Pulmonary artery endothelial cell (primary cell): Measurements from ENCODE around the gene CFAP74. TPM values are rescaled to one million over a fixed set of nuclear protein-coding genes. Genes with fewer than 3 reads are reported as not detected.
"Not testable (repeated sequence)": the region's sequence is repeated elsewhere in the genome, so short reads cannot be mapped to it uniquely, and the experiment has no call there.

Experiments
- DNase-seq: peaks from one replicate; pipeline ENCODE4 v3.0.0-alpha.2; 2011; ENCODE audit warnings: low read depth, low spot score
- total RNA-seq: library from RNA; depleted of rRNA; stranded (reverse); fragments of >200 nt; gene quantifications from 2 replicates; pipeline ENCODE4 v1.2.3, GENCODE V29; 2014

The CFAP74 gene
- total RNA-seq, 1 donor from 2014 or later: not detected

DNA sequence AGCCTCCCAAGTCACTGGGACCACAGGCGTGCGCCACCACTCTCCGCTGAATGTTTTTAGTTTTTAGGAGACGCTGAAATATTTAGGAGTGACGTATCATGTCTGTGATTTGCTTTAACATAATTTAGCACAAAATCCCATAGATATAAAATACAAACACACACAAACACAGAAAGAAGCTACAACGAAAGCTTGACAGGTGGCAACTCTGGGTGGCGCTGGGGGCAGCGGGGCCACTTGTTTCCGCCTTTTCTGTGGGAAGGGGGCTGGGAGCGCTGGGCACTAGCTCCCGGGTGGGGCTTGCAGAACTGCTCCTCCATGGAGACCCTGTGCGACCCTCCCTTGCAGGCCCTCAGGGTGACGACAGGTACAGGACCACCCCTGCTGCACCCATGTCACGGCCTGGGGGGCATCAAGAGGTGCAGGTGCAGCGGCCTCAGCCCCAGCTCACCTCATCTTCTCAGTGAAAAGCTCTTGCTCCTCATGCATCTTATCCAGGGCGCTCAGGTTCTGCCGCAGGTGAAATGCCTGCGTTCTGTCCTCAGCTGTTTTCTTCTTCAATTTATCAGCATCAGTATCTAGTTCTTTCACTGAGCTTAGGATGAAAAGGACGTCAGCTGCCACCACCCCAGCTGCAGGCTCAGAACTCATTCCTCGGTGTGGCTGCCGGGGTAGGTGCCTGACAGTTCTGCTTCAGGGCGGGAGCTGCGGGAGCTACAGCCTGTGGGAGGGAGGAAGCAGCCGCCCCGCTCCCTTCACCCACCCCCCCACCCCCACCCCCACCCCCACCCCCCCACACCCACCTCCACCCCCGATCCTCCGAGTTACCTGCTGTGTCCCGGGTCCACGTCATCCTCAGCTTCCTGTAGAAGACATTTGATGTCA lies 15.3 kb downstream of the CFAP74 start:
- no peak for DNase-seq

DNA sequence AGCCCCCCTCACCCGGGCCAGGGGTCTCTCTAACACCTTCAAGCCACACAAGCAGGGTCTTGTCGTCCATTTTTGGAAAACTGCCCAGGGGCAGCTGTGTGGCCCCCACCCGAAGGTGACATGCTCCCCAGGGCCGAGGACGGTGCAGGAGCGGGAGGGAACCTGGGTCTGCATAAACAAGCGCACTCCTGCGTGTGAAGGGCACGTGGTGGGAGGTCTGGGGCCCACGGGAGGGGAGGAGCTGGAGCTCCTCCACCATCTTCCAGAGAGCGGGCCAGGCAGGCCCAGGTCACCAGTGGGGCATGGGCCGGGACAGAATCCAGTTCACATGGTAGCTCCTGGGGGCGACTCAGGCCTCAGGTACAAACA lies 16.5 kb downstream of the CFAP74 start:
- no peak for DNase-seq

DNA sequence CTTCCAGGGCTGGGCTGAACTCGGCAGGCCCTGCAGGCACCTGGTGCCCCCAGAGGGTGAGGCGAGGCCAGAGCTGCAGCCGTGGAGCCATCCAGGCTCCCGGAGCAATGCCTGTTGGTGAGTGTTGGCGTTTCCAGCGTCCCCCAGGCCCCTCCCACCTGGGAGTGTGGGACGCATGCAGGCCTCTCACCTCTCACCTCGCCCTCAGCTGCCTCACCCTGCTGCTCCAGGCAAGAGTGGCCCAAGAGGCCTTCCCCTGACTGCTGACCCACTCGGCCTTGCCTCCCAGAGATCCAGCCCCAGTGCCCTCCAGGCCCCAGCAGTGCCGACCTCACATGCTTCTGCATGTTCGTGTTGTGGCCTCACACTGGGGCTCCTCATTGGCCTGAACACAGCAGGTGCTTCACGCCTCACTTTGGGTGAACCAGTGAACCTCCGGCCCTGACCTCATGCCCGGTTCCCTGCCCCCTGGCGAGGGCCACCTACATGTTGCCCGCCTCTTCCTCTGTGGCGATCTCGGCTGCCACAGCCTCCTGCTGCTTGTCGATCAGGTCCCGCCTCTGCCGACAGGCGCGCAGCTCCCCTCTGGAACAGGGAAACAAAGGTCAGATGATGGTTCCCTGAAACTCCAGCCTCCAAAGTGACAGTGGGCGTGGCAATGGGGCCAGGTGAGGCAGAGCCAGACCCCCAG lies 17.0 kb downstream of the CFAP74 start:
- DNase-seq: no peak

DNA sequence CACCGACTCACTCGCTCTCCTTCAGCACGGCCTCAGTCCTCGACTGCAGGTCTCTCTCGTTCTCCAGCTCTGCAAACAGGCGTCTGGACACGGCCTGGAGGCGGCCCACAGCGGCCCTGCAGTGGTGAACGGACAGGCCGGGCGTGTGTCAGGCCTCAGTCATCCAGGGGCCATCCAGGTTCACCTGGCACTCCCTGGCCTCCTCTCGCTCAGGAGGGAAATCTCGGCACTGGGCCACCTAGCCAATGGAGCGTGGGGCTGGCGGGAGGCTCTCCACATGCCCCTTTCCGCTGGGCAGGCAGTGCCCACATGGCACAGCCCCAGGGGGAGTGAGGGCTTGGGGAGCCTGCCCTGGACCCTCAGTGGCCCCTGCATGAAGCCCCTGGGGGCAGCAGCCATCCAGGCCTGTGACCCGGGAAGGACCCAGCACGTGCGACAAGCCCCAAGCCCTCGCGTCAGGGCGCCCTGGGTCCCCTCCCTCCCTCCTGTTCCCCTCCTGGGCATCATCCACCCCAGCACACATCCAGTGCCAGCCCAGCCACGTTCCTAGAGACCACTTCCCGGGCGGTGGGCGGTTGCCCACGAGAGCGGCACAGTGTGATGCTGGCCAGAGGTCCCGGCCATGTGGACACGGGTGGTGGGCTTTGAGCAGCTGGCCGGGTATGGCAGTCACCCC lies 18.1 kb downstream of the CFAP74 start:
- DNase-seq: no peak

DNA sequence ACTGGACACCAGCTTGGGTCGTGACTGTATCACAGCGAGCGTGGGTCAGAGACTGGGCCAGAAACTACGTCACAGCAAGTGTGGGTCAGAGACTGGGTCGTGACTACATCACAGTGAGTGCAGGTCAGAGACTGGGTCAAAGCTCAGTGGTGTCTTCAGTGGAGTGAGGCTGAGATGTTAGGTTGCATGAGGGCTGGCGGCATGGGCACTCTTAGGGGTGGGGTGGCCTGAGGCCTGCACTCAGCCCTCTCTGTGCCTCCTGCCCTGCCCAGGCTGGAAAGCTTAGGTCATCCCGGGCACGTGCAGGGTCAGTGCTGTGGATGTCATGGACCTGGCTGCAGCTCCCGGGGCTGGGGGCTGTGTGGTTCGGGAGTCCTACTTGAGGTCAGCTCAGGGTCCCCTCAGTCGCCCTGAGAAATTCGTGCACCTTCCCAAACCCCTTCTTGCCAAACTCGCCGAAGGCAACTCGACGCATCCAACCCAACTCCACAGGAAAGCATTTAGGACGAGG lies 19.0 kb downstream of the CFAP74 start:
- no peak for DNase-seq

DNA sequence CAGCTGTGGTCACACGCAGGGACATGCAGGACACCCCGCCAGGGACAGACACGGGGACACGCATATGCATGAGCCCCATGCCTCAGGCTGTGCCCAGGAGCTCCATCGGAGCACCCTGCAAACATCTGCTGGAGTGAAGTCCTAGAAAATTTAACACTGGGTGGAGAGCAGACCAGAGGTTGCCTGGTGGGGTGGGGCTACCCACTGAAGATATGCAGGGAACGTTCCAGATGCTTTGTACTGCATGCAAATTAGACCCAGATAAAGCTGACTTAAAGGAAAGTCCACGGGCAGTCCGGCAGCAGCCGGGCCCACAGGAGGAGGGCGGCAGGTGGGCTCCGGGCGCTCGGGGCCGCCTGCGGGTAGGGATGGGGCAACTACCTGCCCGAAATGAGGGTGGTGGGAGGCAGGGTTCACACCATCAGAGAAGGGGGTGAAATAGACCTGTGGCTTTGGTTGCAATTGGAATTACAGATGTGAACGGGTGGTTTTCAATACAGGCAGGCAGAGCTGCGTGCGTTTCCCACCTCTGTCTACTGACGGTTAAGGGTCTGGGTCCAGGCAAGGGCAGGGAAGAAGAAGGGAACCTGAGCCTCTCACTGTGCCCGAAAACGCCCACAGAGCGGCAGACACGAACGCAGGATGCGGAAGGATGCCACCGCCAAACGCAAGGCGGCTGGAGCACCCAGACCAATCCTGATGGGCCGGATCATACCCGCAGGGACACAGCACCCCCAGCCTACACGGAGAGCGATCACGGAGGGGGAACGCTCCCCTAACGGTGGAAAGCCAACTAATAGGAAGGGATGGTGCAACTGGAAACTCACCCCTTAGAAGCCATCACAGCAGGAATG lies 21.0 kb downstream of the CFAP74 start:
- no peak for DNase-seq

DNA sequence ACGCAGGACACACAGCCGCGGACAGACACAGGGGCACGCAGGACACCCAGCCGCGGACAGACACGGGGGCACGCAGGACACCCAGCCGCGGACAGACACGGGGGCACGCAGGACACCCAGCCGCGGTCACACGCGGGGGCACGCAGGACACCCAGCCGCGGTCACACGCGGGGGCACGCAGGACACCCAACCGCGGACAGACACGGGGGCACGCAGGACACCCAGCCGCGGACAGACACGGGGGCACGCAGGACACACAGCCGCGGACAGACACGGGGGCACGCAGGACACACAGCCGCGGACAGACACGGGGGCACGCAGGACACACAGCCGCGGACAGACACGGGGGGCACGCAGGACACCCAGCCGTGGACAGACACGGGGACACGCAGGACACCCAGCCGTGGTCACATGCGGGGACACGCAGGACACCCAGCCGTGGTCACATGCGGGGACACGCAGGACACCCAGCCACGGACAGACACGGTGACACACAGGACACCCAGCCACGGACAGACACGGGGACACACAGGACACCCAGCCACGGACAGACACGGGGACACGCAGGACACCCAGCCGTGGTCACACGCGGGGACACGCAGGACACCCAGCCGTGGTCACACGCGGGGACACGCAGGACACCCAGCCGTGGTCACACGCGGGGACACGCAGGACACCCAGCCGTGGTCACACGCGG lies 21.8 kb downstream of the CFAP74 start:
- not testable (repeated sequence) for DNase-seq

DNA sequence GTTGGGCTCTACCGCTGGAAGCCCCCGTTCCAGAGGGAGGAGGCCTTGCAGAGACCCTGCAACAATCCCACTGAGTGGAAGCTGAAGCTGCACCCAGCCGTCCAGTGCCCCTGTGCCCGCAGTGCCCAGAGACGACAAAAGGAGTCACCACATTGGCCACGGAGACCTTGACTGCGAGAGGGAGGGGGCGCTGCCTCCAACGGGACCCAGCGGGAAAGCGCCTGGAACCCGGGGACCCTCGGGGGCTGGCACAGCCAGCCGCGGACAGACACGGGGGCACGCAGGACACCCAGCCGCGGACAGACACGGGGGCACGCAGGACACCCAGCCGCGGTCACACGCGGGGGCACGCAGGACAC lies 22.5 kb downstream of the CFAP74 start:
- no peak for DNase-seq

DNA sequence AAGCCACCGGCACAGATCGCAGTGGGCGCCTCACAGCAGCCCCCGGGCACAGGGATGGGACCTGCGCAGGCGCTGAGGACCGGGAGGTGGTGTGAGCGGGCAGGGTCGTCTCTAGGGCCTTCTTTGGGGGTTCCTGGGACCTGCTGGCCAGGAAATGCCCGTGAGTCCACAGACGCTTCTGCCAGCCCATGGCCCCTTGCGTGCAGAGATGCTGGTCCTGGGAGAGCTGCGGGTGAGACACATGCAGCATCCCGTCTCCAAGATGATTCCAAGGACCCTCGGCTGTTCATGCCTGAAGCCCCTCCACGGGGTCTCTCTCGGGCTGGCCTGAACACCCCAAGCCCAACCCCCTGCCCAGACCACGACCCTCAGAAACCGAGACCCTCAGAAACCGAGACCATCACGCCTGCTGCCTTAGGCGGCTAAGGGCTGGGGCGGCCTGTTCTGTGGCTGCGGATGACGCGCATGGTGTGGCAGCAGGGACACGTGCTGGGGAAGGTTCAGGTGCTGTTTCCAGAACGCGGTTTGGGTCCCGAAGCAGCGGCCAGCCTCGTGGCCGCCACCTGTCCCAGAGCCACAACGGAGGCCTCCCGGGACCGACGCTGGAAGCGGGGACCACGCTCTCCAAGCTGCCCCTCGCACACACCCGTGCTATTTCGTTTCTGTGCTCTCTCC lies 23.0 kb downstream of the CFAP74 start:
- no peak for DNase-seq

DNA sequence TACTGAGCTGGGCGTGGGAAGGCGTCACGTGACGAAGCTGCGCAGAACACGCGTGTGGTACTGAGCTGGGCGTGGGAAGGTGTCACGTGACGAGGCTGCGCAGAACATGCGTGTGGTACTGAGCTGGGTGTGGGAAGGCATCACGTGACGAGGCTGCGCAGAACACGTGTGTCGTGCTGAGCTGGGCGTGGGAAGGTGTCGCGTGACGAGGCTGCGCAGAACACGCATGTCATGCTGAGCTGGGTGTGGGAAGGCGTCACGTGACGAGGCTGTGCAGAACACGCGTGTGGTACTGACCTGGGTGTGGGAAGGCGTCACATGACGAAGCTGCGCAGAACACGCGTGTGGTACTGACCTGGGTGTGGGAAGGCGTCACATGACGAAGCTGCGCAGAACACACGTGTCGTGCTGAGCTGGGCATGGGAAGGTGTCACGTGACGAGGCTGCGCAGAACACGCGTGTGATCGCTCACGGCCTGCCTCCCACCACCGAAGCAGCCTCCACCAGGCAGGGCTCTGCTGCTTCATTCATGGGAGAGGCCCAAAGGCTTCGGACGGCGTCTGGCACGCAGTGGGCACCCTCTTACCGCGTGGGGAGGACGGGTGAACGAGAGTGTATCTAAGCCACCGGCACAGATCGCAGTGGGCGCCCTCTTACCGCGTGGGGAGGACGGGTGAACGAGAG lies 24.0 kb downstream of the CFAP74 start:
- no peak for DNase-seq

DNA sequence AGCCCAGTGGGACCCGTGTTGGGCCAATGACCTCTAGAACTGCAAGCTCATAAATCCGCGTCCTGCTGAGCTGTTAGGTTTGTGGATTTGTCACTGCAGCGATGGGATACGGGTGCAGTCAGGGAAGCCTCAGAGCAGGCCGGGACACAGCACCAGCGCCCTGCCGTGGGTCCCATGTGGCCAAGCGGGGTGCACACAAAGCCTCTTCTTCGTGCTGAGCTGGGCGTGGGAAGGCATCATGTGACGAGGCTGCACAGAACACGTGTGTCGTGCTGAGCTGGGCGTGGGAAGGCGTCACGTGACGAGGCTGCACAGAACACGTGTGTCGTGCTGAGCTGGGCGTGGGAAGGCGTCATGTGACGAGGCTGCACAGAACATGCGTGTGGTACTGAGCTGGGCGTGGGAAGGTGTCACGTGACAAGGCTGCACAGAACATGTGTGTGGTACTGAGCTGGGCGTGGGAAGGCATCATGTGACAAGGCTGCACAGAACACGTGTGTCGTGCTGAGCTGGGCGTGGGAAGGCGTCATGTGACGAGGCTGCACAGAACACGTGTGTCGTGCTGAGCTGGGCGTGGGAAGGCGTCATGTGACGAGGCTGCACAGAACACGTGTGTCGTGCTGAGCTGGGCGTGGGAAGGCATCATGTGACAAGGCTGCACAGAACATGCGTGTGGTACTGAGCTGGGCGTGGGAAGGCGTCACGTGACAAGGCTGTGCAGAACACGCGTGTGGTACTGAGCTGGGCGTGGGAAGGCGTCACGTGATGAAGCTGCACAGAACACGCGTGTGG lies 24.7 kb downstream of the CFAP74 start:
- not testable (repeated sequence) for DNase-seq

DNA sequence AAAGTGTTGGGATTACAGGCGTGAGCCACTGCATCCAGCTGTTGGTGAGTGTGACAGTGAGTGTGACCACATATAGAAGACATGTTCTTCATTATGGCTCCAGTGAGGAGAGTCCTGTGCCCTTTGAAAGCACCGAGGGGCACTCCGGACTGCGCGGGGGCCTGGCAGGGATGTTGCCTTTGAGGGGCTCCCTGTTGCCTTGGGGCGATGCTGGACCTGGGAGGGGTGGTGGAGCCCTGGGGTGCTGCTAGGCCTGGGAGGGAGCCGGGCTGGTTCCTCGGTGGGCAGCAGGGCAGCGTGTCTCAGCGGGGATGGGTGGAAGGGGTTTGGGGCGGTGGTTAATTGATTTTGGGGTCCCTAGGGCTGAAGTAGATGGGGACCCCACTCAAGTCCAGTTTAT lies 25.5 kb downstream of the CFAP74 start:
- no peak for DNase-seq

DNA sequence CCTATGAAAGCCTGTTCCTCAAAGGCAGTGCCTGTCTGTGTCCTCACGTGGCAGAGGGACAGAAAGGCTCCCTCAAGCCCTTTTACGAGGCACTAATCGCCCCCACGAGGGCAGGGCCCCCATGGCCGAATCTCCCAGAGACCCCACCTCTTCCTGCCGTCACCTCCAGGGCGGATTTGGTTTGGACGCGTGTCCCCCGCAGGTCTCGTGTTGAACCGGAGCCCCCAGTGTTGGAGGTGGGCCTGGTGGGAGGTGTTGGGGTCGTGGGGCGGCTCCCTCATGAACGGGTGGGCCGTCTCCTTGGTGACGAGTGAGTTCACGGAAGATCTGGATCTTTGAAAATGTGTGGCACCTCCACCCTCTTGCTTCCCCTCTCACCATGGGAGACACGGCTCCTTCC lies 27.6 kb downstream of the CFAP74 start:
- DNase-seq: no peak

DNA sequence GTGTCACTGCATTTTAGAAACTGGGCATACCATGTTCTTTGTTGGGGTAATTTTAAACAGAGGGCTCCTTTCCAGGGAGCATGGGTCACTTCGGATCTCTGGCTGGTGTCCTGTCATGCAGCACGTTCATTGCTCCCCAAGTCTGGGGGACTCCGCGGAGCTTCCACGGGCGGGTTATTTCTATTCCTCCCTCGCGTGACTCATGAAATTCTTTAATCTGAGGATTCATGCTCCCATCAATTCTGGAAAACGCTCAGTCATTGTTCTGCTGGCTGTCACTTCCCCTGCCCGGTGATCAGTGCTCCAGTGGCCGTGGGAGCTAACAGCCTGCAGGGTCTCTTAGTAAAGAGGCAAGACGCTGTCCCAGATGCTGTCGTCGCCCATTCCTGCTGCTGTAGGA lies 28.1 kb downstream of the CFAP74 start:
- DNase-seq: no peak

DNA sequence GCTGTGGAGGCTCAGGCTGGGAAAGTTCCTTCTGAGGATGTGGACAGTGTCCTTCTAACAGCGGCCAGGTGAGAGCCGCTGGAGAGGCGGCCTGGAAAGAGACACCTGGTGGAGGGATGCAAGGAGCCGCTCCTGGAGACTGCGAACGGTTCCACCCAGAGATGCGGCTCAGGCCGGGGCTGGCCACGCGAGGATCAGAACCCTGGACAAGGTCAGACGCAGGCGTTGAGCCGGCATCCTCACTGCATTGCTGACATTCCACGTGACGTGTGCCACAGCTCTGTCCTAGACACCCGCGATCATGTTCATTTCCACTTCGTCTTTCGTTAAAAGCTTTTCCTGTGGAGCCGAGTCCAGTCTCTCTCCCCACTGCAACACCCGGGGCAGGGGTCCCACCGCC lies 28.8 kb downstream of the CFAP74 start:
- no peak for DNase-seq

DNA sequence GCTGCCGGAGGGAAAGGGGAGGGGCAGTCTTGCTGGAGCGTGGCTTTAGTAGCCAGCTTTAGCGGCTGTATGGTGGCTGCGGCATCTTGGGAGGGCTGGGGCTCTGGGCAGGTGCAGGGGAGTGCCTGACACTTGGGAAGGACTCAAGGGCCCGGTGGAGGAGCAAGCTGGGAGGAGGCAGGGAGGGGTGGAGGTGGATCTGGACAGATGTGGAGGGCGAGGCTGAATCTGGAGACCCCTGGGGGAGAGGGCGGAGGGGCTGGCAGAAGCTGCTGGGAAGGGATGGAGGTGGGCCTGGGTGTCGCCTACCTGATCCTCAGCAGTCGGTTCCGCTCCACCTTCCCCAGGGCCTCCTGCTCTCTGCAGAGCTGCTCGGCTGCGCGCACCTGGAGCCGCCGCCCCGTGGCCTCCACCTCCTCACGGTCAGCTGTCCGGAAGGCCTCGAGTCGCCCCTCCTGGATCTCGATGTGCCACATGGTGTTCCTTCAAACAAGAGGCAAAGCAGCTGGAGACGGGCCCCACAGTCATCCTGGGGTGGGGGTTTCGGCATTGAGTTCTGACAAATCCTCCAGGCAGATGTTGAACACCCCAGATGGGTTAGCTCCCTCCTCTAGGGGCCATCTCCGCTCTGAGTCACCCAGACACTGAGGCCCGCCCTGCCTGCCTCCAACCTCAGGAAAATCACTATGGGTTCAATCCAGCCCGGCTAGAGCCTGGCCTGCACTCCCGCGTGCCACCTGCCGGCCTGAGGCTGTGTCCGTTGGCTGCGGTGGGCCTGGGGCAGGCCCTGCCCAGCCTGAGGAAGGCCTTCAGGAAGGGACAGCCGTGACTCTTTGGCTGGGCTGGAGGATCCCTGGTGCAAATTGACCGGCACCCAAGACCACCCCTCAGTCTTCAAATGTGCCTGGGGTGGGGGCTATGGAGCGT lies 29.6 kb downstream of the CFAP74 start:
- no peak for DNase-seq

DNA sequence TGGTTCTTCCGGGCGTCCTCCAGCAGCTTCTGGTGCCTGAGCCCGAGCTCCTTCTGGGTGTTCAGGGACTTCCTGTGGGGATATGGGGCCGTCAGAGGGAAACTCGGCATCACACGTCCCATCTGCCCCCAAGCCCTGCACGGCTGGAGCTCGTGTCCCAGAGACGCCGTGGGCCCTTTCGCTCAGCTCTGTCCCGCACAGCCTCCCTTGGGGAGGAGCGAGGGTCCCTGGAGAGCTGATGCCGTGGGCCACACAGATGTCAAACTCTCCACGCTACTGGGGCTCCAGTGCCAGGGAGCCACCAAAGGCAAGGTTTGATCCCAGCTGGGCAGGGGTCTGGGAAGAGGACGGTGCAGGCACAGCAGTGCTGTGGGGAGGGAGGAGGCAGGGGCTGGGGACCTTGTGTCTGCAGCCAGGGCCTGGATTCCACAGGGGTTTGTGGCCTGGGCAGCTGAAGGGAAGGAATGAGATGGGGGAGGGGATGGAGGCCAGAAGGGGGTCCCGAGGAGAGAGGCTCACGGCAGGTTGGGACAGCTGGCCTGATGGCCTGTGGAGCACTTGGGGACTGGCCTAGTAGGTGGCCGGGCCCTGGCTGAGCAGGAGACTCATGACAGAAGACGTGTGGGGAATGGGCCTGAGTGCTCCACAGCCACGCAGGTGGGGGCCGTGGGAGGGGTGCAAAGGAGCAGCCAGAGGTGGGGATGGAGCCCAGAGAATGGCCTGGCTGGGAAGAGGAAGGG lies 30.4 kb downstream of the CFAP74 start:
- no peak for DNase-seq
